Glutamatergic neuron (in vitro differentiated cells): ENCODE measurements around the gene ATP6V1G1. TPM values are rescaled to one million over a fixed set of nuclear protein-coding genes. Genes with fewer than 3 reads are reported as not detected.
A peak's percentile ranks its signal among the peaks of the same experiment; 100 is the strongest.

ENCODE experiments used
- DNase-seq: peaks from one replicate; pipeline ENCODE4 v3.0.0; 2022
- H3K27ac Mint-ChIP-seq: one replicate; pipeline ENCODE4 v1.8.0; 2020; ENCODE audit warnings: mild to moderate bottlenecking, mixed read lengths, inconsistent platforms; ENCODE audit not compliant: unreplicated experiment
- H3K27me3 Mint-ChIP-seq: one replicate; pipeline ENCODE4 v1.8.0; 2020; ENCODE audit warnings: mild to moderate bottlenecking, moderate library complexity, mixed read lengths, inconsistent platforms; ENCODE audit not compliant: unreplicated experiment
- H3K36me3 Mint-ChIP-seq: one replicate; pipeline ENCODE4 v1.8.0; 2020; ENCODE audit warnings: mild to moderate bottlenecking, mixed read lengths, inconsistent platforms; ENCODE audit not compliant: unreplicated experiment
- H3K4me1 Mint-ChIP-seq: one replicate; pipeline ENCODE4 v1.8.0; 2020; ENCODE audit warnings: mild to moderate bottlenecking, low read depth, mixed read lengths, inconsistent platforms; ENCODE audit not compliant: unreplicated experiment
- H3K4me3 Mint-ChIP-seq: one replicate; pipeline ENCODE4 v1.8.0; 2020; ENCODE audit warnings: mild to moderate bottlenecking, mixed read lengths, inconsistent platforms; ENCODE audit not compliant: unreplicated experiment
- H3K9me3 Mint-ChIP-seq: one replicate; pipeline ENCODE4 v1.8.0; 2020; ENCODE audit warnings: mild to moderate bottlenecking, moderate library complexity, mixed read lengths, inconsistent platforms; ENCODE audit not compliant: unreplicated experiment
- total RNA-seq: library from RNA; stranded (reverse); fragmentation: NEBNext Ultra II Directional; extraction: Animal tissue kit (Norgen Biotek cat#: 25700); gene quantifications from one replicate; pipeline ENCODE4 v1.2.1, GENCODE V29; 2021; ENCODE audit not compliant: unreplicated experiment
- TF ChIP-seq, protein P1 (sequence below): fragments of 200-600 bp; sonication (generic); IDR thresholded peaks from one replicate; pipeline ENCODE4 v1.5.0; 2021; ENCODE audit not compliant: partially characterized antibody, unreplicated experiment

Gene ATP6V1G1
- total RNA-seq, 1 donor from 2014 or later: 156 TPM

DNA sequence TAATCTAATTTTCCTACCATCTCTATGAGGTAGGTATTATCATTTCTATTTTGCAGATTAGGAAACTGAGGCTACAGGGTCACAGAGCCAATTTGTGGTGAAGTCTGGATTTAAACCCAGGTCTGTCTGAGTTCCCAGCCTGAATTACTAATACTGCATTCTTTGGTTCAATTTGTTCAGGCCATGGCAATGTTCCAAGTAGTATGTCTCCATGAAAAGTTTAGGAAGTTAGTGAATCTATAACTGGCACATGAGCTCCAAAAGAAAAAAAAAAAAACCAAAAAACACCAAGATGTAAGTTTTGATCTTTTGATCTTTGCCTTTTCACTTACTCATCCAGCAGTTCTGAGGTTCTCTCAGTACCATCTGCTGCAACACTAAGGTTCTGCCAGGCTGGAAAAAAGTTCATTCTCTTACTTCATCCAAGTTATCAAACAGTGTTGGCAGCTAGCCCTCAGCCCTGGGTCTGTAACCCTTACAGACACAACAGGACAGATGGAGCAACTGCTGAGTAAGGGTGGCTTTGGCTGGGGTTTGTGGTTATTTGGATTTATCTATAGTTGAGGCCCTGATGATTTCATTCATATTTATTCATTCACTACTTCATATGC lies 19.1 kb downstream of the ATP6V1G1 start:
- Mint-ChIP-seq H3K27ac (no peak overlapping the region), H3K27me3 (peaks cover 1% of the 10 kb centered on the region)
- no peak for DNase-seq

DNA sequence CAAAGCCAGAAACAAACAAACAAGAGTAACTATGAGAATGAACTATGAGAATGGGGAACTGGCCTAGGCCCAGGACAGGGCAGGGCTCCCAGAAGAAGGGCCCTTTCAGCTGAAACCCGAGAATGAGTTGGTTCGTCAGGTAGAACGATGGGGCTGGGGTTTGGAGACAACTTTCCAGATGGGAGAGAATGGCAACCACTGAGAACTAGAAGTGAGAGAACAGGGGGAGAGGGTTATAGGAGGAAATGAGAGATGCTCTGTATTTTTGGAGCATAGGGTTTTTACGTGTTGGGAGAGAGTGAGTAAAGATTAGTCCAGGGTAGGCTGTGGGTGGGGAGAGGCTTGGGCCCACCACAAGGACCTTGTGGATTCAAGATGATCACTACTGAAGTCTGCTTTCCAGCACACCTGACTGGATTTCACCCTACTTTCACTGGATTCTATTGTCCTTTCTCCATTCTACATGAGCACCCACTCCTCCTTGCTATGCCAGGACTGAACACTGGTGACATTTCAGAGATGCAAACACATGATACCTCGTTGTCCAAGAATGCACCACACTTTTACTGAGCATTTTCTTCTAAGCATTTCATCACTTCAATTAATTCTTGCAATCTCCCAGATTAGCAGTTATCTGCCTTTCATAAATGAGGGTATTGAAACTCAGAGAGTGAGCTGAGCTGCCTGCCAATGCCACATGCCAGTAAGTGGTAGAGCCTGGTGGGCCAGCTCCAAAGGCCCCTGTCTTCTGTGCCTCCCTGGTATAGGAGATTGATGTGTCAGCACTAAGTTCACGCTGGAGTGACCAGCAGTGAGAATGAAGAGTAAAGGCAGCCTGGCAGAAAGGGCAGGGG lies 20.3 kb downstream of the ATP6V1G1 start:
- H3K27ac Mint-ChIP-seq: no peak overlapping the region
- H3K36me3 Mint-ChIP-seq: no peaks in the 10 kb centered on the region
- DNase-seq: no peak
- H3K4me3 Mint-ChIP-seq: no peak overlapping the region
- peaks cover 4% of the 10 kb centered on the region for H3K9me3 Mint-ChIP-seq
- TF ChIP-seq, protein P1, sequence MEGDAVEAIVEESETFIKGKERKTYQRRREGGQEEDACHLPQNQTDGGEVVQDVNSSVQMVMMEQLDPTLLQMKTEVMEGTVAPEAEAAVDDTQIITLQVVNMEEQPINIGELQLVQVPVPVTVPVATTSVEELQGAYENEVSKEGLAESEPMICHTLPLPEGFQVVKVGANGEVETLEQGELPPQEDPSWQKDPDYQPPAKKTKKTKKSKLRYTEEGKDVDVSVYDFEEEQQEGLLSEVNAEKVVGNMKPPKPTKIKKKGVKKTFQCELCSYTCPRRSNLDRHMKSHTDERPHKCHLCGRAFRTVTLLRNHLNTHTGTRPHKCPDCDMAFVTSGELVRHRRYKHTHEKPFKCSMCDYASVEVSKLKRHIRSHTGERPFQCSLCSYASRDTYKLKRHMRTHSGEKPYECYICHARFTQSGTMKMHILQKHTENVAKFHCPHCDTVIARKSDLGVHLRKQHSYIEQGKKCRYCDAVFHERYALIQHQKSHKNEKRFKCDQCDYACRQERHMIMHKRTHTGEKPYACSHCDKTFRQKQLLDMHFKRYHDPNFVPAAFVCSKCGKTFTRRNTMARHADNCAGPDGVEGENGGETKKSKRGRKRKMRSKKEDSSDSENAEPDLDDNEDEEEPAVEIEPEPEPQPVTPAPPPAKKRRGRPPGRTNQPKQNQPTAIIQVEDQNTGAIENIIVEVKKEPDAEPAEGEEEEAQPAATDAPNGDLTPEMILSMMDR: no peak
- peaks cover 3% of the 10 kb centered on the region for H3K4me1 Mint-ChIP-seq
- peaks cover 1% of the 10 kb centered on the region for H3K27me3 Mint-ChIP-seq

More for the DNA sequence above, 19.1 kb downstream of the ATP6V1G1 start:
- H3K9me3 Mint-ChIP-seq: peaks cover 7% of the 10 kb centered on the region
- TF ChIP-seq, protein P1: no peak
- H3K4me3 Mint-ChIP-seq: no peak overlapping the region
- peaks cover 3% of the 10 kb centered on the region for H3K4me1 Mint-ChIP-seq
- H3K36me3 Mint-ChIP-seq: peaks cover 4% of the 10 kb centered on the region

DNA sequence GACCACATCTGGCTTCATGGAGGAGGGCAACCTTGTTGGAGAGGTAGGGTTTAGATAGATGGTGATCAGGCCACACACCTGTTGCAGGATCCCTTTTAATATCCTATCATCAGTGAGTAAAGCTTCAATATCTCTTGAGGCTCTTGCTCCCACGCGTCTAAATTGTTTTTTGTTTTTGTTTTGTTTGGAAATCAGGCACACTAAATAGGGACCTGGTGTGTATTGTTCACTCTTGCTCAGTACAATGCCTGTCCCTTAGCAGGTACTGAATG lies 20.9 kb downstream of the ATP6V1G1 start:
- H3K27ac Mint-ChIP-seq: no peak overlapping the region
- TF ChIP-seq, protein P1: no peak
- peaks cover 4% of the 10 kb centered on the region for H3K9me3 Mint-ChIP-seq
- DNase-seq: no peak
- H3K27me3 Mint-ChIP-seq: peaks cover 1% of the 10 kb centered on the region
- H3K4me3 Mint-ChIP-seq: no peak overlapping the region
- no peaks in the 10 kb centered on the region for H3K36me3 Mint-ChIP-seq
- H3K4me1 Mint-ChIP-seq: peaks cover 3% of the 10 kb centered on the region

DNA sequence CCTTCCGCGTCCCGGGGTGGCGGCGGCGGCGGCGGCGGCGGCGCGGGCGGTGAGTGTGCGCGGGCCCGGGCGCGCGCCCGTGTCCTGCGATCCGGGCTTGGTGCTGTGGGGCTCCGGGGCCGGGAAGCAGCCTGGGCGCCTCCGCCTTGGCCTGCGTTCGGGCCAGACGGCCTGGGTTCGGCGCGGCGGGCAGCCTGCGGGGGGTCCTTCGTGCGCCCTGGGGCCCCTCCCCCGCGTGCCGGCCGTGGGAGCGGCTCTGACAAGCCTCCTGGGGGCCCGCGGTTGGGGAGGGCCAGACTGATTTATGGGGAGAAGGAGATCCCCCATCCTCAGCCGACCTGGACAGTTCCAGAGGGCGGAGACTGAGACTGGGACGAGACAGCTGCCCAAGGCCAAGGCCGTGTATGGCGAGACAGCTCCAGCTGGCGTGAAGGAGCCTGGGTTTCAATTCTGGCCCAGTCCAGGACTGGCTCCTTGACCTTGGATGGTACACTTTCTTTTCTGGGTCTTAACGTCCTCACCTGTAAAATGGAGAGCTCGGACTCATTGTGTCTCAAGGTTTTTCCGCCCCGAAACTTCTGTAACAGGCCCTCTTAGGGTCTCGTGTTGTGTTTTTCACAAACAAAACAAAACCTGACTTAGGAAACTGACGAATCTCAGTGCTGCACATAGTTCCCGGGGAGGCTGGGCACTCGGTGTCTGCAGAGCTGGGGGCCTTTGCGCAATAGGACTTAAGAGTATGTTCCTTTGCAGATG lies 24.1 kb downstream of the ATP6V1G1 start:
- TF ChIP-seq, protein P1: no peak
- Mint-ChIP-seq H3K36me3 (no peaks in the 10 kb centered on the region), H3K4me1 (no peaks in the 10 kb centered on the region), H3K9me3 (peaks cover 4% of the 10 kb centered on the region), H3K27ac (no peak overlapping the region), H3K27me3 (peaks cover 1% of the 10 kb centered on the region), H3K4me3 (peak overlapping the region; percentile 89)
- peak; percentile 53 for DNase-seq
